ENCODE measurements around the gene HSD3B7.

Gene HSD3B7

GRCh38 chr16:30986129-30986991 is 1.4 kb downstream of the HSD3B7 start:
- ATAC-seq, result no peak
- DNase-seq (ENCODE audit: low spot score in 2 of 2), result no peak
- no peaks in the 10 kb centered on the region for H3K9me3 Mint-ChIP-seq
- H3K4me1 Mint-ChIP-seq, result peaks cover 10% of the 10 kb centered on the region
- no peak overlapping the region for H3K4me3 Mint-ChIP-seq
- peaks cover 21% of the 10 kb centered on the region for H3K36me3 Mint-ChIP-seq
- H3K27ac Mint-ChIP-seq, result peak overlapping the region; percentile 10

GRCh38 chr16:30987581-30988190 is 2.7 kb downstream of the HSD3B7 start:
- no peak overlapping the region for H3K4me3 Mint-ChIP-seq
- H3K9me3 Mint-ChIP-seq, result no peaks in the 10 kb centered on the region
- H3K27ac Mint-ChIP-seq, result no peak overlapping the region
- H3K4me1 Mint-ChIP-seq, result peaks cover 7% of the 10 kb centered on the region
- ATAC-seq (no peak), DNase-seq (ENCODE audit: low spot score in 2 of 2) (no peak)
- H3K36me3 Mint-ChIP-seq, result peaks cover 8% of the 10 kb centered on the region

- Mint-ChIP-seq H3K4me1 (peaks cover 13% of the 10 kb centered on the region), H3K27ac (peak overlapping the region; percentile 29), H3K9me3 (no peaks in the 10 kb centered on the region)
Observed at GRCh38 chr16:30989469-30990047, 4.6 kb downstream of the HSD3B7 start.

GRCh38 chr16:30990105-30990504 is 5.1 kb downstream of the HSD3B7 start:
- Mint-ChIP-seq H3K36me3 (peaks cover 5% of the 10 kb centered on the region), H3K4me3 (no peak overlapping the region), H3K4me1 (peaks cover 18% of the 10 kb centered on the region), H3K27ac (no peak overlapping the region), H3K9me3 (no peaks in the 10 kb centered on the region)
- ATAC-seq (no peak), DNase-seq (ENCODE audit: low spot score in 2 of 2) (no peak)

More at GRCh38 chr16:30989469-30990047, 4.6 kb downstream of the HSD3B7 start:
- no peak for ATAC-seq
- H3K36me3 Mint-ChIP-seq, result peaks cover 5% of the 10 kb centered on the region
- H3K4me3 Mint-ChIP-seq, result no peak overlapping the region
- no peak for DNase-seq (ENCODE audit: low spot score in 2 of 2)

GRCh38 chr16:30991052-30991451 is 6.0 kb downstream of the HSD3B7 start:
- H3K36me3 Mint-ChIP-seq, result peaks cover 5% of the 10 kb centered on the region
- ATAC-seq (no peak), DNase-seq (ENCODE audit: low spot score in 2 of 2) (no peak)
- H3K9me3 Mint-ChIP-seq, result no peaks in the 10 kb centered on the region
- no peak overlapping the region for H3K4me3 Mint-ChIP-seq
- no peak overlapping the region for H3K27ac Mint-ChIP-seq
- peaks cover 21% of the 10 kb centered on the region for H3K4me1 Mint-ChIP-seq

GRCh38 chr16:30992276-30992780 is 7.3 kb downstream of the HSD3B7 start:
- H3K27ac Mint-ChIP-seq, result peak overlapping the region; percentile 43
- H3K4me3 Mint-ChIP-seq, result no peak overlapping the region
- DNase-seq (ENCODE audit: low spot score in 2 of 2) (no peak), ATAC-seq (no peak)
- peaks cover 21% of the 10 kb centered on the region for H3K4me1 Mint-ChIP-seq
- peaks cover 5% of the 10 kb centered on the region for H3K36me3 Mint-ChIP-seq
- no peaks in the 10 kb centered on the region for H3K9me3 Mint-ChIP-seq

GRCh38 chr16:30992931-30993816 is 8.2 kb downstream of the HSD3B7 start:
- Mint-ChIP-seq H3K4me3 (no peak overlapping the region), H3K36me3 (peaks cover 5% of the 10 kb centered on the region), H3K9me3 (no peaks in the 10 kb centered on the region), H3K27ac (peak overlapping the region; percentile 43), H3K4me1 (peaks cover 21% of the 10 kb centered on the region)
- ATAC-seq (no peak), DNase-seq (ENCODE audit: low spot score in 2 of 2) (no peak)

GRCh38 chr16:30995927-30996323 is 10.9 kb downstream of the HSD3B7 start:
- ATAC-seq (no peak), DNase-seq (ENCODE audit: low spot score in 2 of 2) (no peak)
- Mint-ChIP-seq H3K36me3 (peaks cover 5% of the 10 kb centered on the region), H3K4me3 (peak overlapping the region; percentile 77), H3K4me1 (peaks cover 21% of the 10 kb centered on the region), H3K9me3 (no peaks in the 10 kb centered on the region), H3K27ac (no peak overlapping the region)

GRCh38 chr16:30996324-30996984 is 11.4 kb downstream of the HSD3B7 start:
- peaks cover 21% of the 10 kb centered on the region for H3K4me1 Mint-ChIP-seq
- ATAC-seq (no peak), DNase-seq (ENCODE audit: low spot score in 2 of 2) (no peak)
- no peaks in the 10 kb centered on the region for H3K36me3 Mint-ChIP-seq
- peak overlapping the region; percentile 77 for H3K4me3 Mint-ChIP-seq
- peak overlapping the region; percentile 85 for H3K27ac Mint-ChIP-seq
- no peaks in the 10 kb centered on the region for H3K9me3 Mint-ChIP-seq

- H3K4me1 Mint-ChIP-seq, result peaks cover 21% of the 10 kb centered on the region
- no peaks in the 10 kb centered on the region for H3K36me3 Mint-ChIP-seq
- DNase-seq (ENCODE audit: low spot score in 2 of 2) (peak; percentile 74 to 82), ATAC-seq (peak; percentile 92)
- no peaks in the 10 kb centered on the region for H3K9me3 Mint-ChIP-seq
- peak overlapping the region; percentile 85 for H3K27ac Mint-ChIP-seq
- H3K4me3 Mint-ChIP-seq, result peak overlapping the region; percentile 77
Observed at GRCh38 chr16:30996985-30997724, 12.1 kb downstream of the HSD3B7 start.

GRCh38 chr16:30997725-30998711 is 13.0 kb downstream of the HSD3B7 start:
- no peak for DNase-seq (ENCODE audit: low spot score in 2 of 2)
- H3K9me3 Mint-ChIP-seq, result no peaks in the 10 kb centered on the region
- H3K27ac Mint-ChIP-seq, result peak overlapping the region; percentile 85
- ATAC-seq, result no peak
- H3K4me1 Mint-ChIP-seq, result peaks cover 15% of the 10 kb centered on the region
- no peaks in the 10 kb centered on the region for H3K36me3 Mint-ChIP-seq
- H3K4me3 Mint-ChIP-seq, result peak overlapping the region; percentile 77

GRCh38 chr16:30998852-30999761 is 14.1 kb downstream of the HSD3B7 start:
- DNase-seq (ENCODE audit: low spot score in 2 of 2) (no peak), ATAC-seq (no peak)
- no peak overlapping the region for H3K4me3 Mint-ChIP-seq
- H3K9me3 Mint-ChIP-seq, result no peaks in the 10 kb centered on the region
- no peak overlapping the region for H3K27ac Mint-ChIP-seq
- no peaks in the 10 kb centered on the region for H3K36me3 Mint-ChIP-seq
- peaks cover 12% of the 10 kb centered on the region for H3K4me1 Mint-ChIP-seq

Measured in stimulated activated effector memory CD8-positive, alpha-beta T cell treated with anti-CD3 and anti-CD28 coated beads, Interleukin-12 subunit alpha, Interleukin-12 subunit beta, amount 100 ng/mL, for 72 hours (primary cell).